Prostate gland (tissue), 2 donors: ENCODE results near the gene STK17B.

Experiments used
- POLR2A ChIP-seq: fragments of 450-650 bp; IDR thresholded peaks from one replicate; pipeline ENCODE4 v1.6.1; 2016; ENCODE audit warnings: antibody characterized with exemption, mild to moderate bottlenecking
- POLR2AphosphoS5 ChIP-seq: sonication (generic); formaldehyde crosslinking; IDR thresholded peaks from one replicate; pipeline ENCODE4 v1.6.1; 2017; ENCODE audit warnings: antibody characterized with exemption
- TF ChIP-seq, protein P1 (sequence below), 4 experiments: fragments of 200-600 bp in 2 of 4; fragments of 450-650 bp in 2 of 4; sonication (generic) in 2 of 4; IDR thresholded peaks; 1 replicate in 3 of 4; 2 replicates in 1 of 4; pipeline ENCODE4 v1.5.1; 2016 to 2019; ENCODE audit warnings: antibody characterized with exemption in 4 of 4, mild to moderate bottlenecking in 2 of 4, moderate library complexity in 2 of 4

DNA sequence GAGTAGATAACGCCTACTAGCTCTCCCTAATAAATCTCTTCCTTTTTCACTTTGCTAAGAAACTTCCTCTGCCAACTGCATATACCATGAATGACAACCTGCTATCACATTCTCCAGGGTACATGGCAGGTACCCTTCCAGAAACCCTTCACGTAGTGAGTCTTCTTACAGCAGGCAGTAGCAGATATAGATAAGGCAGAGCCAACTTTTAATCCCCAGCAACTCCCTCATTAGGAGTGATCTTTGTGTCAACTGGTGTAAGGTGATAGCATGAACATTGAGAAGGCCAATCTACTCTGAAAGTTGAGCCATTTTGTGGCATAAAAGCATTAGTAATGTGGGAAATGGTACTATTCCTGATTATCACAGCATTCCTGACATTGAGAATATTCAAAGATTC, 5.7 kb upstream of the STK17B start:
- no peak for TF ChIP-seq POLR2AphosphoS5
- TF ChIP-seq POLR2A = no peak
- TF ChIP-seq, protein P1, sequence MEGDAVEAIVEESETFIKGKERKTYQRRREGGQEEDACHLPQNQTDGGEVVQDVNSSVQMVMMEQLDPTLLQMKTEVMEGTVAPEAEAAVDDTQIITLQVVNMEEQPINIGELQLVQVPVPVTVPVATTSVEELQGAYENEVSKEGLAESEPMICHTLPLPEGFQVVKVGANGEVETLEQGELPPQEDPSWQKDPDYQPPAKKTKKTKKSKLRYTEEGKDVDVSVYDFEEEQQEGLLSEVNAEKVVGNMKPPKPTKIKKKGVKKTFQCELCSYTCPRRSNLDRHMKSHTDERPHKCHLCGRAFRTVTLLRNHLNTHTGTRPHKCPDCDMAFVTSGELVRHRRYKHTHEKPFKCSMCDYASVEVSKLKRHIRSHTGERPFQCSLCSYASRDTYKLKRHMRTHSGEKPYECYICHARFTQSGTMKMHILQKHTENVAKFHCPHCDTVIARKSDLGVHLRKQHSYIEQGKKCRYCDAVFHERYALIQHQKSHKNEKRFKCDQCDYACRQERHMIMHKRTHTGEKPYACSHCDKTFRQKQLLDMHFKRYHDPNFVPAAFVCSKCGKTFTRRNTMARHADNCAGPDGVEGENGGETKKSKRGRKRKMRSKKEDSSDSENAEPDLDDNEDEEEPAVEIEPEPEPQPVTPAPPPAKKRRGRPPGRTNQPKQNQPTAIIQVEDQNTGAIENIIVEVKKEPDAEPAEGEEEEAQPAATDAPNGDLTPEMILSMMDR (IDR thresholded peaks at IDR 0.05) = no peak
